Gastrocnemius medialis (tissue), 4 donors: ENCODE results near the gene ATG4B. TPM values are rescaled to one million over a fixed set of nuclear protein-coding genes. Genes with fewer than 3 reads are reported as not detected.

Experiments used
- ATAC-seq, 2 donors: fragments of 150-250 bp; one replicate each; pipeline ENCODE4 v1.9.1; 2016
- DNase-seq, 2 donors: peaks; one replicate each; pipeline ENCODE4 v3.0.0-alpha.2; 2019
- H3K27ac ChIP-seq, 4 donors: fragments of 200-600 bp; sonication (generic); 1 replicate in 1 of 4; 2 replicates in 3 of 4; pipeline ENCODE4 v1.5.1; 2016 to 2018; ENCODE audit warnings: mild to moderate bottlenecking in 2 of 4, moderate library complexity in 1 of 4
- H3K27me3 ChIP-seq, 3 donors: fragments of 200-600 bp; sonication (generic) in 2 of 3; 1 replicate in 1 of 3; 2 replicates in 2 of 3; pipeline versions ENCODE4 v1.5.1 to v1.6.0; 2016 to 2019; ENCODE audit warnings: mild to moderate bottlenecking in 1 of 3, moderate library complexity in 1 of 3
- H3K36me3 ChIP-seq, 2 donors: fragments of 200-600 bp; sonication (generic) in 1 of 2; one replicate each; pipeline ENCODE4 v1.5.1; 2017 to 2018
- H3K4me1 ChIP-seq, 2 donors: fragments of 200-600 bp; sonication (generic) in 1 of 2; one replicate each; pipeline ENCODE4 v1.5.1; 2016 to 2017; ENCODE audit warnings: mild to moderate bottlenecking in 2 of 2
- H3K4me3 ChIP-seq, 4 donors: fragments of 200-600 bp; sonication (generic) in 3 of 4; 1 replicate in 1 of 4; 2 replicates in 3 of 4; pipeline ENCODE4 v1.5.1; 2016 to 2019; ENCODE audit warnings: mild to moderate bottlenecking in 2 of 4
- H3K9me3 ChIP-seq, 3 donors: fragments of 200-600 bp; sonication (generic) in 2 of 3; 1 replicate in 1 of 3; 2 replicates in 2 of 3; pipeline ENCODE4 v1.5.1; 2016 to 2019
- CTCF ChIP-seq, 5 experiments: fragments of 450-650 bp in 3 of 5; fragments of 200-600 bp in 2 of 5; sonication (generic) in 2 of 5; IDR thresholded peaks in 4 of 5; conservative IDR thresholded peaks in 1 of 5; 1 replicate in 4 of 5; 2 replicates in 1 of 5; pipeline ENCODE4 v1.5.1; 2016 to 2019; ENCODE audit warnings: antibody characterized with exemption in 5 of 5, mild to moderate bottlenecking in 3 of 5, moderate library complexity in 3 of 5
- POLR2A ChIP-seq, 2 donors: fragments of 450-650 bp; IDR thresholded peaks; one replicate each; pipeline ENCODE4 v1.6.1; 2017; ENCODE audit warnings: antibody characterized with exemption in 2 of 2, mild to moderate bottlenecking in 2 of 2, moderate library complexity in 2 of 2
- in situ Hi-C, 4 donors: fragments of 200-750 bp; cut with MboI; loops; one replicate each; pipeline versions ENCODE4 v1.15.0 to v1.8.0; 2017; ENCODE audit warnings: low sequenced_read_pairs in 4 of 4
- intact Hi-C: fragments of 100-400 bp; cut with DNase I; formaldehyde crosslinking; loops from one replicate; pipeline ENCODE4 v1.15.1; 2023; ENCODE audit warnings: low total_unique reads
- total RNA-seq, 4 donors: library from RNA; depleted of rRNA; stranded (reverse); fragments of >200 nt; gene quantifications; one replicate each; pipeline versions ENCODE4 v1.1.0 to v1.2.3, GENCODE V29; 2016

Gene ATG4B
- total RNA-seq, 4 donors from 2014 or later: 32.0 to 57.5 (median 49.8) TPM

GRCh38 chr2:241671457-241672240, 34.2 kb downstream of the ATG4B start:
- H3K4me3 ChIP-seq: no peak overlapping the region
- no peak overlapping the region for H3K27ac ChIP-seq
- no peak for DNase-seq
- intact Hi-C loops: no loop called here
- no peaks in the 10 kb centered on the region for H3K27me3 ChIP-seq
- no peak for ATAC-seq
- H3K9me3 ChIP-seq: no peaks in the 10 kb centered on the region
- in situ Hi-C loops: no loop called here
- TF ChIP-seq CTCF (IDR thresholded peaks at IDR 0.05 in 4 of 5, conservative IDR thresholded peaks at IDR 0.05 in 1 of 5) (no peak), POLR2A (IDR thresholded peaks at IDR 0.05) (no peak)
- no peaks in the 10 kb centered on the region for H3K4me1 ChIP-seq
- peaks cover 0 to 59% of the 10 kb centered on the region in 2 donors for H3K36me3 ChIP-seq

- Histone ChIP-seq H3K27me3 (no peaks in the 10 kb centered on the region), H3K27ac (no peak overlapping the region), H3K36me3 (peaks cover 0 to 53% of the 10 kb centered on the region in 2 donors), H3K9me3 (no peaks in the 10 kb centered on the region), H3K4me1 (no peaks in the 10 kb centered on the region), H3K4me3 (no peak overlapping the region)
- in situ Hi-C loops (no loop called here), intact Hi-C loops (no loop called here)
- TF ChIP-seq POLR2A (IDR thresholded peaks at IDR 0.05) (no peak), CTCF (IDR thresholded peaks at IDR 0.05 in 4 of 5, conservative IDR thresholded peaks at IDR 0.05 in 1 of 5) (no peak)
- no peak for DNase-seq
- ATAC-seq: no peak
Measured at GRCh38 chr2:241672243-241673188, 35.0 kb downstream of the ATG4B start.

GRCh38 chr2:241673189-241673663, 35.7 kb downstream of the ATG4B start:
- Histone ChIP-seq H3K9me3 (no peaks in the 10 kb centered on the region), H3K4me1 (no peaks in the 10 kb centered on the region), H3K27me3 (no peaks in the 10 kb centered on the region), H3K27ac (no peak overlapping the region), H3K4me3 (no peak overlapping the region), H3K36me3 (peaks cover 0 to 51% of the 10 kb centered on the region in 2 donors)
- no peak for ATAC-seq
- no peak for DNase-seq
- TF ChIP-seq CTCF (IDR thresholded peaks at IDR 0.05 in 4 of 5, conservative IDR thresholded peaks at IDR 0.05 in 1 of 5) (no peak), POLR2A (IDR thresholded peaks at IDR 0.05) (no peak)
- intact Hi-C loops (no loop called here), in situ Hi-C loops (no loop called here)

- H3K27ac ChIP-seq: no peak overlapping the region
- DNase-seq: no peak
- H3K9me3 ChIP-seq: no peaks in the 10 kb centered on the region
- intact Hi-C loops: no loop called here
- no peaks in the 10 kb centered on the region for H3K4me1 ChIP-seq
- no peak overlapping the region for H3K4me3 ChIP-seq
- TF ChIP-seq CTCF (IDR thresholded peaks at IDR 0.05 in 4 of 5, conservative IDR thresholded peaks at IDR 0.05 in 1 of 5) (no peak), POLR2A (IDR thresholded peaks at IDR 0.05) (no peak)
- no peak for ATAC-seq
- H3K27me3 ChIP-seq: no peaks in the 10 kb centered on the region
- H3K36me3 ChIP-seq: peaks cover 0 to 46% of the 10 kb centered on the region in 2 donors
- in situ Hi-C loops: no loop called here
Measured at GRCh38 chr2:241673797-241674725, 36.6 kb downstream of the ATG4B start.
